ENCODE data around the gene CRACR2A. TPM values are rescaled to one million over a fixed set of nuclear protein-coding genes. Genes with fewer than 3 reads are reported as not detected.

The CRACR2A gene
- total RNA-seq, 3 donors from 2014 or later: 5.3 to 17.3 (median 15.1) TPM

- no peaks in the 10 kb centered on the region for H3K36me3 ChIP-seq
- TF ChIP-seq POLR2A (IDR thresholded peaks at IDR 0.05) (no peak), POLR2AphosphoS5 (IDR thresholded peaks at IDR 0.05) (no peak), CTCF (IDR thresholded peaks at IDR 0.05) (no peak)
- H3K4me1 ChIP-seq: no peaks in the 10 kb centered on the region
- H3K9me3 ChIP-seq: no peaks in the 10 kb centered on the region
- intact Hi-C loops (cut with DNase I; ENCODE audit: low total_unique reads): no loop called here
- no peak overlapping the region for H3K27ac ChIP-seq
- H3K4me3 ChIP-seq: no peak overlapping the region
- no peaks in the 10 kb centered on the region for H3K27me3 ChIP-seq
- no peak for DNase-seq (ENCODE audit: low spot score in 2 of 2)
Measured at GRCh38 chr12:3592856-3593625, 159.9 kb downstream of the CRACR2A start.

GRCh38 chr12:3589745-3590144 is 163.2 kb downstream of the CRACR2A start:
- Histone ChIP-seq H3K9me3 (no peaks in the 10 kb centered on the region), H3K27ac (no peak overlapping the region), H3K36me3 (no peaks in the 10 kb centered on the region), H3K4me3 (no peak overlapping the region), H3K27me3 (no peaks in the 10 kb centered on the region), H3K4me1 (no peaks in the 10 kb centered on the region)
- no peak for TF ChIP-seq CTCF (IDR thresholded peaks at IDR 0.05)
- TF ChIP-seq POLR2A (IDR thresholded peaks at IDR 0.05): no peak
- no peak for TF ChIP-seq POLR2AphosphoS5 (IDR thresholded peaks at IDR 0.05)
- intact Hi-C loops (cut with DNase I; ENCODE audit: low total_unique reads): no loop called here
- DNase-seq (ENCODE audit: low spot score in 2 of 2): no peak

- no peak for DNase-seq (ENCODE audit: low spot score in 2 of 2)
- Histone ChIP-seq H3K27ac (no peak overlapping the region), H3K4me1 (no peaks in the 10 kb centered on the region), H3K9me3 (peaks cover 6 to 8% of the 10 kb centered on the region in 2 donors), H3K36me3 (no peaks in the 10 kb centered on the region), H3K4me3 (no peak overlapping the region), H3K27me3 (no peaks in the 10 kb centered on the region)
- TF ChIP-seq POLR2A (IDR thresholded peaks at IDR 0.05) (no peak), CTCF (IDR thresholded peaks at IDR 0.05) (no peak), POLR2AphosphoS5 (IDR thresholded peaks at IDR 0.05) (no peak)
- intact Hi-C loops (cut with DNase I; ENCODE audit: low total_unique reads): no loop called here
Measured at GRCh38 chr12:3587402-3588013, 165.4 kb downstream of the CRACR2A start.

- DNase-seq (ENCODE audit: low spot score in 2 of 2): no peak
- intact Hi-C loops (cut with DNase I; ENCODE audit: low total_unique reads): loop anchor here (5.0 kb wide), 1 partner anchor 1399 kb away; no protein-coding TSS in a partner anchor
- Histone ChIP-seq H3K27ac (no peak overlapping the region), H3K4me3 (no peak overlapping the region), H3K4me1 (no peaks in the 10 kb centered on the region), H3K27me3 (no peaks in the 10 kb centered on the region), H3K9me3 (peaks cover 6 to 8% of the 10 kb centered on the region in 2 donors), H3K36me3 (no peaks in the 10 kb centered on the region)
- TF ChIP-seq CTCF (IDR thresholded peaks at IDR 0.05) (no peak), POLR2A (IDR thresholded peaks at IDR 0.05) (no peak), POLR2AphosphoS5 (IDR thresholded peaks at IDR 0.05) (no peak)
Measured at GRCh38 chr12:3583656-3584334, 169.1 kb downstream of the CRACR2A start.
